ENCODE measurements around the gene CDH22.

CDH22 gene, protein sequence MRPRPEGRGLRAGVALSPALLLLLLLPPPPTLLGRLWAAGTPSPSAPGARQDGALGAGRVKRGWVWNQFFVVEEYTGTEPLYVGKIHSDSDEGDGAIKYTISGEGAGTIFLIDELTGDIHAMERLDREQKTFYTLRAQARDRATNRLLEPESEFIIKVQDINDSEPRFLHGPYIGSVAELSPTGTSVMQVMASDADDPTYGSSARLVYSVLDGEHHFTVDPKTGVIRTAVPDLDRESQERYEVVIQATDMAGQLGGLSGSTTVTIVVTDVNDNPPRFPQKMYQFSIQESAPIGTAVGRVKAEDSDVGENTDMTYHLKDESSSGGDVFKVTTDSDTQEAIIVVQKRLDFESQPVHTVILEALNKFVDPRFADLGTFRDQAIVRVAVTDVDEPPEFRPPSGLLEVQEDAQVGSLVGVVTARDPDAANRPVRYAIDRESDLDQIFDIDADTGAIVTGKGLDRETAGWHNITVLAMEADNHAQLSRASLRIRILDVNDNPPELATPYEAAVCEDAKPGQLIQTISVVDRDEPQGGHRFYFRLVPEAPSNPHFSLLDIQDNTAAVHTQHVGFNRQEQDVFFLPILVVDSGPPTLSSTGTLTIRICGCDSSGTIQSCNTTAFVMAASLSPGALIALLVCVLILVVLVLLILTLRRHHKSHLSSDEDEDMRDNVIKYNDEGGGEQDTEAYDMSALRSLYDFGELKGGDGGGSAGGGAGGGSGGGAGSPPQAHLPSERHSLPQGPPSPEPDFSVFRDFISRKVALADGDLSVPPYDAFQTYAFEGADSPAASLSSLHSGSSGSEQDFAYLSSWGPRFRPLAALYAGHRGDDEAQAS

DNA sequence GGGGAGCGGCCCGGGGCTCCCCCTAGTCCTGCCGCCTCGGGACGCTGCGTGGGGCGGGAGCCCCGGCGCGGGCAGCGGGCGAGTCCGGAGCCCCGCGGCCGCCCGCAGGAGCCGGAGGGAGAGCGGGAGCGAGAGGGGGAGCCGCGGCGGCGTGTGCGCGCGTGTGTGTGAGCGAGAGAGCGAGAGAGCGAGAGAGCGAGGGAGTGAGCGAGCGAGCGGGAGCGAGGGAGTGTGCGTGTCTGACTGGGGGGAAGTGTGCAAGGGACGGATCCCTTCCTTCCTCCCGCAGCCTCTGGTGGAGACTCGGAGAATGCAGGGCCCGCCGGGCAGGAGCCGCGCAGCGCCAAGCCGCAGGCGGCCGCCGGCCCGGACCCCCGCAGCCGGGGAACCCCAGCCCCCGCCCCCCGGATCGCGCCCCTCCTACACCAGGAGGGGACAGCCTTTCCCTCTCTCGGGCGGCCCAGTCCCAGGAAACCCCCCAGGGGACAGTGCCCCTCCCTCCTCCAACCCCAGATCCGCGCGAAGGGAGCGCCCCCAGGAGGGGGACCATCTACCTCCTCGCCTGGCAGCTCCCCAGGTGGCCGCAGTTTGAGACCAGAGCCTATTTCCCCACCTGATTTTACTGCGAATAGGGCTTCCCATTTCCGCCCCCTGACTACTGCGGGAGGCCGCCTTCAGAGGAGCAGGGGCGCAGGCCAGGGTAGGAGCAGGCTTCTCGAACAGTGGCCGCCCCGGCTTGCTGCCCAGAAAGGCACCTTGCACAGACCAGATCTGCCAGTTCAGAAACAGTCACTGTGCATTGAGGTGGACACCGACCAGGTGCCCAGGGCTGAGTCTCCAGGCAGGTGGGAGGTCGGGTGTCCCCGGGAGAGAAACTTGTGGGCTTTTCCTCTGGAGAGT is at the start of gene CDH22:
TSS of gene CDH22 (minus strand) at position 241 of the 900 bp plus-strand sequence. CDS start 57,204 bp downstream, outside the sequence.
- peak within 1 kb of the TSS; percentile 32; the same call in 1 of the 2 replicates for H3K4me3 ChIP-seq (ENCODE audit: low read length)
- TF ChIP-seq ZNF274 (IDR thresholded peaks at IDR 0.05; ENCODE audit: low read depth, low read length): no peak

DNA sequence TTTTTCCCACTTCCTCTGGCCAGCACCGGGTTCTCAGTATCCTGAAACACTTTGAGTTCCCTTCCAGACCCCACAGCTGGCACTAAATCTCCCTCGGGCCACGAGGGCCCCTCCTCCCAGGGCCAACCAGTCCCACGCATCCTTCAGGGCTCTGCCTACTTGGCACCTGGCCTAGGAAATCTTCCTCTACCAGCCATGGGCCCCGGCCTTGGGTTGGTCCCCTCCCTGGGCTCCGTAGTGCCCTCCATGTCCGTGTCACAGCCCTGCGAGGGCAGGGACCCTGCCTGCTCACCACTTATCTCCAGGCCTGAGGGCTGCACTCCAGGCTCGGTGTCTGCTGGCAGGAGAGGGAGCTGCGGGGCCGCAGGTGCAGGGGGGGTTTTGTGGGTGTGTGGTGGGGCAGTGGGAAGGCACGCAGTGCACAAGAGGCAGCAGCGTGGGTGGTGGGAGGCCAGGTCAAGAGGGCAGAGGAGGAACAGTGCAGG is 48.8 kb upstream of the CDH22 start:
- TF ChIP-seq ZNF274 (IDR thresholded peaks at IDR 0.05; ENCODE audit: low read depth, low read length): no peak
- H3K4me3 ChIP-seq (ENCODE audit: low read length): no peak overlapping the region

DNA sequence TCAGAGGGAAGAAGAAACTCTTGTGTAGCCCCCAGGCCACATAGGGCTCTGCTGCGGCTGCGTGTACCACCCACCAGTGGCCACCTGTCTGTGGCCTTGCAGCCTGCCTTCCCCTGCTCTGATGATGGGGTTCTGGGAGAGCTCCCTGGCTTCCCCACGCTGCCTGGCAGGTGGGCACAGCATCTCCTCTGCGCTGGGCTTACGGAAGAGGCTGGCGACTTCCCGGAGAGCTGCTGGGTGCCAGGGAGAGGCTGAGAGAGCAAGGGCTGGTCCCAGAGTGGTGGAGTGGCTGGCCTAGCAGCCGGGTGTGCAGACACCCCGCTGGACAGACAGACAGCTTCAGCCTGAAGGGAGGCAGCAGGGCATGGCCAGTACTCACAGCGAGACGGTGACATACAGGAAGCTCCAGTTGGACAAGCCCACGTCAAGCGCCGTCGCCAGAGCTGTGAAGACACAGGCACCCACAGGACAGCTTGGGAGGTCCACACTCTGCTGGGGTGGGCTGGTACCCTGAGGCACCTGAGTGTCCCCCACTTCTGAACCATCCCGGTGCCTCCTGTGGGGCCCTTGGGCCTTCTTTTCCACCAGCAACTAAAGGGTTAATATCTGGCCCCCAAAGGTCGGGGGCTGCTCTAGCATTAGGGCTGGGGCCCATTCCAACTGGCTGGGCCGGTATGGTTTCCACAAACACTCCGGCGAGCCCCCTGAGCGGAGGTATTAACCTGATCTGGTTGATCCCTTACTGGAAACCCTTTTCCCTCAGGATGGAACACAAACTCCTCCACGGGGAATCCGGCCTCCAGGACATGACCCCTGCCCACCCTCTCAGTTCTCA is 48.1 kb upstream of the CDH22 start:
- no peak overlapping the region for H3K4me3 ChIP-seq (ENCODE audit: low read length)
- TF ChIP-seq ZNF274 (IDR thresholded peaks at IDR 0.05; ENCODE audit: low read depth, low read length): no peak

DNA sequence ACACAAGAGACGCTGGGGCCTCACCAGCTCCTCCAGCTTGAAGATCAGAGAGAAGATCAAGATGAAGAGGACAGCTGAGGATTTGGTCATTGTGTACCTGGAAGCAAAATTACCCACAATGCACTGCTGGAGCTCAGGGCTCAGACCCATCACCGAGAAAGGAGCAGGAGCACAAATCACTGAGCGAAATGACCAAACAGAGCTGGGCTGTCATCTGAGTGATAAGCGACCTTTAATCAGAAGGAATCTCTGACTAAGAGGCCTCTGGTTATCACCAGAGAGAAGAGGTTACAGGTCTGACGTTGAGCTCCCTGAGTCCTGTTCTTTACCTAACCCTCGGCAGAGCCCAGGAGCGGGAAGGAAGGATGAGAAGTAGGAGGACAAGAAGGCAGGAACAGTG is 47.5 kb upstream of the CDH22 start:
- H3K4me3 ChIP-seq (ENCODE audit: low read length): no peak overlapping the region
- TF ChIP-seq ZNF274 (IDR thresholded peaks at IDR 0.05; ENCODE audit: low read depth, low read length): no peak

DNA sequence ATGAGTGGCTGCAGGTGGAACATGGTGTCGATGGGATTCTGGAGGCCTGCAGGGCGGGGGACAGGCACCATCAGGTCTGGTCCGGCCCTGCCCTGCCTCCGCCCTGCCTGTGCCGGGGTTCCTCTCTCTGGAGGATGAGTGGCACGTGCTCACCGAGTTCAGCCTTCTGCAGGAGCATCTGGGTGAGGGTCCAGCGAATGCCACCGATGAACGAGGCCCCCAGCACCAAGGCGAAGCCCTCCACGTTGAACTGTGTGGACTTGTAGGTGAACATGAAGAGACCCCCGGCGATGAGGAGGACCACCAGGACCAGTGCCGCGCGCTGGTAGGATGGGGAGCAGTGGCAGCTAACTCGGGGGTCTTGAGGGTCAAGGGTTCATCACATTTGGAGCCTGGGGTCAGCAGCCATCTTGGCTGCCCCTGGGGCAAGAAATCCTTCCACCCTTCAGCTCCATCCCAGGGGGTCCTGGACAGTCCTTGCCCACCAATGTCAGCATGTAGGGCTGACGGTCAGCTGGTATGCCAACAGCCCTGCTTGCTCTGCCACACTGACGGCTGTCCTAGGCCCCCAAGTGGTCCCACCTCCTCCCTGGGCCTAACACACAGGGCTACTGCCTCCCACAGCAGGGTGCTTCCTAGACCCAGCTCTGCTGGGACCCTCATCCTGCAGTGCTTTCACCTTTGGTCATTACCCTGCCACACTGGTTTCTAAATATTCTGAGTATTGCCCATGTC is 46.8 kb upstream of the CDH22 start:
- H3K4me3 ChIP-seq (ENCODE audit: low read length): no peak overlapping the region
- TF ChIP-seq ZNF274 (IDR thresholded peaks at IDR 0.05; ENCODE audit: low read depth, low read length): no peak

DNA sequence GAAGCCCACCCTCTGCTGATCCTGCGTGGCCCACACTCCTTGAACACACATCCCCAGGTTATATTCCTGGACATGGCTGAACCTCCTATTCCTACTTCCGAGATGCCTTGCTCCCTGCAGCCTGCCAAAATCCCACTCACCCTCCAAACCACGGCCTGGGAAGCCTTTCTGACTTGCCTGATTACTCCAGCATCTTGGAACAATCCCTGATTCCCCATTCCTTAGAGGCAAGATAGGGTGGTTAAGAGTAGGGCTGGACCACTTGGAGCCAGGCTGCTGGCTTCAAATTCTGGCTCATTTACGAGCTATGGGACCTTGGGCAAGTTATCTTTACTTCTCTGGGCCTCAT is 45.9 kb upstream of the CDH22 start:
- H3K4me3 ChIP-seq (ENCODE audit: low read length): no peak overlapping the region
- no peak for TF ChIP-seq ZNF274 (IDR thresholded peaks at IDR 0.05; ENCODE audit: low read depth, low read length)

DNA sequence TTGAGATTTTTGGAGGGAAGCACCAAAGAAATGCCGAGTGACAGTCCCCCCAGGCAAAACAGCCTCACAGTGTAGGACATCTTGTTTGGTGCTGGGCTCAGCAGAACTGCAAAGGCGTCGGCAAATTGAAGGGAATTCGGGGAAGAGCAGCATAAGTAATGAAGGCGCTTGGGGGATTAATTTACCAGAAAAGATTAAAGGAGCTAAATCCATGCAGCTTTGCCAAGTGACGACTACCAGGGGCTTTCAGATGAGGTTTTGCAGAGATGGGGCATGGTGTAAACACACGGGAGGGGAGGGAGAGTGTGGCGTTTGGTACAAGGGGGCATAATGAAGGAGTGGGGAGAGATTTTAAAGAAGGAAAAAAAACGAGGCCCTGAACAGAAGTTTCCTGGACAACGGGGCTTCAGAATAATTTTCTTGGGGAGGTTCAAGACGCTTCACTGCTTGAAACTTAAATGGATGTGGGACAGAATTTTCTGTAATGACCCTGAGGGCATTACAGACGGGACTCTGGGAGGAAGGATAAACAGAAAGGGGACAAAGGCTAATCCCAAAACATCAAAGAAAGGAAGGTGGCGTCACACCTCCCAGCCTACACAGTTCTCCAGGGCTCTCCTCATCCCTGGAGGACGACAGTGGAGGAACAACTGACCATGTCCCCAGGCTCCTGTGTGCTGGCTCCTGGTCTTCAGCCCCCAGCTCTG is 45.4 kb upstream of the CDH22 start:
- no peak for TF ChIP-seq ZNF274 (IDR thresholded peaks at IDR 0.05; ENCODE audit: low read depth, low read length)

DNA sequence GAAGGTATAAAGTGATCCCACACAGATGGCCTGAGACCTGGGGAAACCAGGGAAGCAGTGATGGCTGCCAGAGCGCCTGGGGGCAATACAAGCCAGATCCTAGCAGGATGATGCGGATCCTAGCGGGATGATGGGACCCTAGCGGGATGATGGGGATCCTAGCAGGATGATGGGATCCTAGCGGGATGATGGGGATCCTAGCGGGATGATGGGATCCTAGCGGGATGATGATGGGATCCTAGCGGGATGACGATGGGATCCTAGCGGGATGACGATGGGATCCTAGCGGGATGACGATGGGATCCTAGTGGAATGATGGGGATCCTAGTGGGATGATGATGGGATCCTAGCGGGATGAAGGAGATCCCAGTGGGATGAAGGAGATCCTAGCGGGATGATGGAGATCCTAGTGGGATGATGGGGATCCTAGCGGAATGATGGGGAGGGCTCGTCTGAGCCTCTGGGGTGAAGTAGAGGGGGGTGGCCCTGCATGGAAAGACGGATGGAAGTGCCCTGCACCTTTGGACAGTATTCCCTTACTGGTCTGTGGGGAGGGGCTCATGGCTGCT is 44.2 kb upstream of the CDH22 start:
- H3K4me3 ChIP-seq (ENCODE audit: low read length): no peak overlapping the region
- no peak for TF ChIP-seq ZNF274 (IDR thresholded peaks at IDR 0.05; ENCODE audit: low read depth, low read length)

More for the DNA sequence above, 45.4 kb upstream of the CDH22 start:
- no peak overlapping the region for H3K4me3 ChIP-seq (ENCODE audit: low read length)

DNA sequence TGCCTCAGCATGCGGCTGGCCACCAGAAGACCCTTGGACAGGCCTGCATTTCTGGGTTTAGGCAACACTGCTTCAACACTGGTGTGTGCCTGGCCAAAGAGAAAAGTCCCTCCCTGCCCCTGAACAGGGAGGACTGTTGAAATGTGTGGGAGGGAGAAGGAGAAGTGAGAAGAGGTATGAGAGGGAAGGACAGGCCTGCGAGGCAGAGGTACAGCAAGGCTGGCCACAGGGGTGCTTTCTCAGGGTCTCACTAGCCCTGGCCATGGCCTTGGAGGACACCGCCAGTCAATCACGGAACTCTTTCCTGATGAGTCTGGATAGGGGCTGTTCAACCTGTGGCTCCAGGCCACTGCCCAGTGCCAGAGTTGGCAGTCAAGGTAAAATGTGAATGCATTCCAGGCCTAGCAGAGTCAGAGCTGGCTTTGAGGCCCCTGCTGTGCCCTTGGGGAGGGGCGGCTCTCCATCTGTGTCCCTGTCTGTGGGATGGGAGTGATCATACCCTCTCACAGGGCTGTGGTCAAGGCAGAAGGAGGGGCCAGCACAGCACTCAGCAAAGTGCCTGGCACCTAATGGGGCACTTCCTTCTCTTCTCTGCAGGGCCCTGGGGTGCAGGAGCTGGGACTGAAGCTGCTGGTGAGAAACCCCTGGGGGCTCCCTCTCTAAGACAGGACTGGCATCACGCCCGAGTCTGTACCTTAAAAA is 43.2 kb upstream of the CDH22 start:
- TF ChIP-seq ZNF274 (IDR thresholded peaks at IDR 0.05; ENCODE audit: low read depth, low read length): no peak
- no peak overlapping the region for H3K4me3 ChIP-seq (ENCODE audit: low read length)

DNA sequence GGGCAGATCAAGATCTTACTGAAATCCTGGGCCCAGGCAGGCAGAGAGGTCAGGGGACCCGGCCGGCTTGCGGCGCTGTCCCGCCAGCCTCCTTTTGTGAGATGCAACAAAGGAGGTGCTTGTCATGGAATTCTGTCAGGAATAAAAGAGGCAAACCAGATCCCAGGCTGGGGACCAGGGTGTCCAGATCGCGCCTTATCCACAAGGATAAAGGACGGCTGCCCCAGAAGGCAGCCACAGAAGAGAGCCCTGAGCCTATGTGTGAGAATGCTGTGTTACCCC is 42.6 kb upstream of the CDH22 start:
- no peak overlapping the region for H3K4me3 ChIP-seq (ENCODE audit: low read length)
- no peak for TF ChIP-seq ZNF274 (IDR thresholded peaks at IDR 0.05; ENCODE audit: low read depth, low read length)
